HCT116 (cell line): ENCODE measurements around the gene C1QBP. TPM values are rescaled to one million over a fixed set of nuclear protein-coding genes. Genes with fewer than 3 reads are reported as not detected.

Source experiments
- ATAC-seq: fragments of 200-7000 bp; cut with Tn5 transposase; 2 replicates; pipeline ENCODE4 v1.9.1; 2020; ENCODE audit warnings: mild to moderate bottlenecking, moderate library complexity
- BruUV-seq: library from RNA; stranded (reverse); fragments of 400-500 nt; replicated peaks from 2 replicates; lab custom pipeline; 2021; lab: Mats Ljungman, UMichigan
- CTCF ChIA-PET: fragments of 300-600 bp; sonication (Branson Sonifier 250); formaldehyde crosslinking; loops from one replicate; lab custom pipeline; 2021; ENCODE audit warnings: antibody characterized with exemption; lab: Charles Lee
- POLR2A ChIA-PET: fragments of 300-600, 350-600 bp; sonication (Branson Sonifier 250); formaldehyde crosslinking; loops from one replicate; lab custom pipeline; 2021; ENCODE audit warnings: antibody characterized with exemption; lab: Charles Lee
- RAD21 ChIA-PET, 2 experiments: fragments of 300-600 bp; sonication (Branson Sonifier 250); formaldehyde crosslinking; loops; one replicate each; lab custom pipeline; 2023; ENCODE audit warnings: low total read pairs in 2 of 2; ENCODE audit not compliant: uncharacterized antibody in 2 of 2, unreplicated experiment in 2 of 2, low non-redundant PET in 1 of 2; lab: Charles Lee
- DNase-seq: peaks from one replicate; pipeline ENCODE4 v3.0.0-alpha.2; 2010; ENCODE audit warnings: low read depth, low spot score
- H2AFZ ChIP-seq: fragments of 200-600 bp; shearing (Covaris generic), sonication (generic); 2 replicates; pipeline ENCODE4 v1.6.1; 2017; ENCODE audit warnings: low read depth, mixed run types, mixed read lengths, antibody characterized with exemption, low read length; ENCODE audit not compliant: poor library complexity, severe bottlenecking
- H3K27ac ChIP-seq: 2 replicates; pipeline ENCODE4 v1.5.1; 2012; ENCODE audit warnings: low read depth, low read length
- H3K27me3 ChIP-seq: fragments of 200-600 bp; sonication (generic); 2 replicates; pipeline ENCODE4 v1.6.1; 2016; ENCODE audit warnings: mixed run types, low read length, mixed read lengths; ENCODE audit not compliant: insufficient read depth
- H3K36me3 ChIP-seq, 2 experiments: fragments of 200-500 bp in 1 of 2; fragments of 200-600 bp in 1 of 2; sonication (Bioruptor generic) in 1 of 2; sonication (generic) in 1 of 2; 2 replicates each; pipeline versions ENCODE4 v1.5.1 to v1.6.1; 2014 to 2016; ENCODE audit warnings: low read length in 2 of 2, inconsistent platforms in 1 of 2, mixed read lengths in 1 of 2, mixed run types in 1 of 2; ENCODE audit not compliant: insufficient read depth in 2 of 2, control insufficient read depth in 1 of 2
- H3K4me1 ChIP-seq, 2 experiments: fragments of 200-600 bp in 1 of 2; sonication (generic) in 1 of 2; 2 replicates each; pipeline versions ENCODE4 v1.5.1 to v1.6.1; 2012 to 2017; ENCODE audit warnings: low read length in 2 of 2, inconsistent platforms in 1 of 2, mild to moderate bottlenecking in 1 of 2, mixed read lengths in 1 of 2, mixed run types in 1 of 2, moderate library complexity in 1 of 2; ENCODE audit not compliant: insufficient read depth in 2 of 2, control insufficient read depth in 1 of 2
- H3K4me2 ChIP-seq: fragments of 200-600 bp; sonication (generic); 2 replicates; pipeline ENCODE4 v1.6.1; 2017; ENCODE audit warnings: mixed run types, low read length, mixed read lengths
- H3K4me3 ChIP-seq, 2 experiments: fragments of 200-600 bp in 1 of 2; sonication (generic) in 1 of 2; replicated peaks in 1 of 2; 2 replicates each; pipeline ENCODE4 v1.5.1; 2011 to 2016; ENCODE audit warnings: low read length in 2 of 2, control low read depth in 1 of 2, low read depth in 1 of 2, mild to moderate bottlenecking in 1 of 2, mixed read lengths in 1 of 2, mixed run types in 1 of 2
- H3K79me2 ChIP-seq: fragments of 200-600 bp; sonication (generic); 2 replicates; pipeline ENCODE4 v1.6.1; 2017; ENCODE audit warnings: mild to moderate bottlenecking, mixed run types, low read length, moderate library complexity, mixed read lengths; ENCODE audit not compliant: insufficient read depth
- H3K9ac ChIP-seq: fragments of 200-600 bp; sonication (generic); 2 replicates; pipeline ENCODE4 v1.6.1; 2016; ENCODE audit warnings: low read length, mixed read lengths
- H3K9me2 ChIP-seq: fragments of 200-600 bp; sonication (generic), shearing (Covaris generic); 2 replicates; pipeline ENCODE4 v1.6.1; 2017; ENCODE audit warnings: mixed run types, mild to moderate bottlenecking, moderate library complexity; ENCODE audit not compliant: insufficient read depth
- H3K9me3 ChIP-seq, 2 experiments: fragments of 200-500 bp in 1 of 2; fragments of 200-600 bp in 1 of 2; sonication (Bioruptor generic) in 1 of 2; sonication (generic) in 1 of 2; 2 replicates each; pipeline ENCODE4 v1.6.1; 2014 to 2017; ENCODE audit warnings: low read length in 2 of 2, mixed read lengths in 2 of 2, inconsistent platforms in 1 of 2, low read depth in 1 of 2, mild to moderate bottlenecking in 1 of 2, mixed run types in 1 of 2, moderate library complexity in 1 of 2; ENCODE audit not compliant: control insufficient read depth in 1 of 2, insufficient read depth in 1 of 2
- H4K20me1 ChIP-seq: fragments of 200-600 bp; sonication (generic), shearing (Covaris generic); 2 replicates; pipeline ENCODE4 v1.6.1; 2017; ENCODE audit warnings: mixed run types, mild to moderate bottlenecking, moderate library complexity; ENCODE audit not compliant: insufficient read depth
- ATF3 ChIP-seq: IDR thresholded peaks from 2 replicates; pipeline ENCODE4 v1.6.1; 2012
- CBX3 ChIP-seq: IDR thresholded peaks from 2 replicates; pipeline ENCODE4 v1.6.1; 2012; ENCODE audit warnings: low read depth
- CEBPB ChIP-seq: IDR thresholded peaks from 2 replicates; pipeline ENCODE4 v1.6.1; 2012; ENCODE audit warnings: low read depth
- EGR1 ChIP-seq: IDR thresholded peaks from 2 replicates; pipeline ENCODE4 v1.6.1; 2012; ENCODE audit warnings: low read depth
- ELF1 ChIP-seq: IDR thresholded peaks from 2 replicates; pipeline ENCODE4 v1.6.1; 2012; ENCODE audit warnings: low read depth, borderline replicate concordance
- EZH2 ChIP-seq: fragments of 200-600 bp; sonication (generic); IDR thresholded peaks from 2 replicates; pipeline ENCODE4 v1.6.1; 2017; ENCODE audit warnings: antibody characterized with exemption, mixed run types
- EZH2phosphoT487 ChIP-seq: fragments of 200-600 bp; IDR thresholded peaks from 2 replicates; pipeline ENCODE4 v1.6.1; 2018; ENCODE audit warnings: antibody characterized with exemption, borderline replicate concordance
- FOSL1 ChIP-seq: IDR thresholded peaks from 2 replicates; pipeline ENCODE4 v1.6.1; 2012; ENCODE audit warnings: low read depth
- JUND ChIP-seq: IDR thresholded peaks from 2 replicates; pipeline ENCODE4 v1.6.1; 2012
- POLR2A ChIP-seq: IDR thresholded peaks from 2 replicates; pipeline ENCODE4 v1.7.0; 2011; ENCODE audit warnings: borderline replicate concordance; ENCODE audit not compliant: insufficient read depth, insufficient read length; ENCODE audit errors: extremely low read depth
- POLR2AphosphoS5 ChIP-seq: IDR thresholded peaks from 2 replicates; pipeline ENCODE4 v1.6.1; 2011; ENCODE audit warnings: mild to moderate bottlenecking, low read depth, low read length, moderate library complexity
- RAD21 ChIP-seq: IDR thresholded peaks from 2 replicates; pipeline ENCODE4 v1.6.1; 2012; ENCODE audit warnings: low read depth, mild to moderate bottlenecking
- SP1 ChIP-seq: IDR thresholded peaks from 2 replicates; pipeline ENCODE4 v1.6.1; 2012; ENCODE audit warnings: low read depth
- SRF ChIP-seq: IDR thresholded peaks from 2 replicates; pipeline ENCODE4 v1.6.1; 2012; ENCODE audit warnings: low read depth
- TCF7L2 ChIP-seq: IDR thresholded peaks from 2 replicates; pipeline ENCODE4 v1.7.0; 2011; ENCODE audit warnings: borderline replicate concordance, inconsistent platforms; ENCODE audit not compliant: insufficient read depth, insufficient read length; ENCODE audit errors: extremely low read depth
- YY1 ChIP-seq: IDR thresholded peaks from 2 replicates; pipeline ENCODE4 v1.6.1; 2011; ENCODE audit warnings: low read length, low read depth, moderate library complexity, mild to moderate bottlenecking; ENCODE audit not compliant: insufficient replicate concordance; ENCODE audit errors: extremely low read depth
- ZBTB33 ChIP-seq: IDR thresholded peaks from 2 replicates; pipeline ENCODE4 v1.6.1; 2011; ENCODE audit warnings: mild to moderate bottlenecking, low read length, moderate library complexity; ENCODE audit not compliant: insufficient replicate concordance; ENCODE audit errors: extremely low read depth
- ZNF274 ChIP-seq: fragments of 200-500 bp; sonication (Bioruptor generic); IDR thresholded peaks from 2 replicates; pipeline ENCODE4 v1.6.1; 2014; ENCODE audit warnings: mild to moderate bottlenecking, low read depth, low read length, inconsistent platforms
- intact Hi-C: fragments of 100-400 bp; cut with micrococcal nuclease; formaldehyde crosslinking; loops from 2 replicates; pipeline ENCODE4 v1.10.0; 2022
- total RNA-seq: library from RNA; stranded (reverse); gene quantifications from one replicate; pipeline ENCODE4 v1.2.1, GENCODE V29; 2021; ENCODE audit not compliant: unreplicated experiment
- TF ChIP-seq, protein P1 (sequence below): IDR thresholded peaks from 2 replicates; pipeline ENCODE4 v1.6.1; 2012

Gene C1QBP
- total RNA-seq, 1 experiment from 2014 or later, result 524 TPM

GRCh38 chr17:5444209-5444608 is 5.3 kb upstream of the C1QBP start:
- no peak overlapping the region for H3K9ac ChIP-seq
- no peak overlapping the region for H3K4me2 ChIP-seq
- peaks cover 27% of the 10 kb centered on the region for H3K79me2 ChIP-seq
- H3K27ac ChIP-seq, result no peak overlapping the region
- peaks cover 4 to 8% of the 10 kb centered on the region in 2 experiments; a peak in 3 of 4 replicates for H3K4me1 ChIP-seq
- intact Hi-C loops, result no loop called here
- ATAC-seq, result no peak
- ChIA-PET RAD21 (no interaction called here), CTCF (no interaction called here), POLR2A (no interaction called here)
- H2AFZ ChIP-seq, result no peak overlapping the region
- BruUV-seq, result no TSS peak
- no peak overlapping the region for H3K4me3 ChIP-seq
- peaks cover 27 to 43% of the 10 kb centered on the region in 2 experiments for H3K36me3 ChIP-seq
- DNase-seq, result no peak
- no peaks in the 10 kb centered on the region for H4K20me1 ChIP-seq
- TF ChIP-seq TCF7L2 (no peak), ATF3 (no peak)
- no peaks in the 10 kb centered on the region for H3K9me3 ChIP-seq
- H3K27me3 ChIP-seq, result no peaks in the 10 kb centered on the region
- H3K9me2 ChIP-seq, result no peaks in the 10 kb centered on the region

DNA sequence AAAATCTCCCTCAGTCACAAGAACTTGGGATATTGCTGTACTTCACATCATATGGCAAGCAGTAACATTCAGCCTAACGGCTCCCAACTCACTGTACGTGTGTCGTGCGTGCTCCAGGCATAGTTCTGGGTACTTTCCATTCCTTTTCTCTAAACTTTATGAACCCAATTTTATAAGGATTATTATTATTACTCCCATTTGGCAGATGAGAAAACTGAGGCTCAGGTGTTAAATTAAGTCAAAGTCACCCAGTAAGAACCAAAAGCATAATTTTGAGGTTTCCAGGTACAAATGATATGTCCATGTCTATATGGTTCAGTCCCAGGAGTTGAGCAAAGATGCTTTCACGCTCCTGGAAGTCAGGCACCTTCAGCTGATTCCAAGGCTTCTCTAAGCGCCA is 4.8 kb upstream of the C1QBP start:
- no peak overlapping the region for H2AFZ ChIP-seq
- DNase-seq (no peak), ATAC-seq (no peak)
- RAD21 ChIA-PET, result no interaction called here
- H3K4me3 ChIP-seq, result no peak overlapping the region
- POLR2A ChIA-PET, result no interaction called here
- H3K4me1 ChIP-seq, result peaks cover 4 to 9% of the 10 kb centered on the region in 2 experiments; a peak in 3 of 4 replicates
- no TSS peak for BruUV-seq
- no peaks in the 10 kb centered on the region for H4K20me1 ChIP-seq
- H3K27ac ChIP-seq, result no peak overlapping the region
- no peak overlapping the region for H3K4me2 ChIP-seq
- H3K9me3 ChIP-seq, result no peaks in the 10 kb centered on the region
- TF ChIP-seq EGR1 (no peak), ZBTB33 (no peak), YY1 (no peak), FOSL1 (no peak), JUND (no peak), SP1 (no peak), ZNF274 (no peak), EZH2 (no peak), CEBPB (no peak), POLR2AphosphoS5 (no peak), ELF1 (no peak), RAD21 (no peak), POLR2A (no peak), SRF (no peak), EZH2phosphoT487 (no peak), CBX3 (no peak), TCF7L2 (no peak)
- TF ChIP-seq, protein P1, sequence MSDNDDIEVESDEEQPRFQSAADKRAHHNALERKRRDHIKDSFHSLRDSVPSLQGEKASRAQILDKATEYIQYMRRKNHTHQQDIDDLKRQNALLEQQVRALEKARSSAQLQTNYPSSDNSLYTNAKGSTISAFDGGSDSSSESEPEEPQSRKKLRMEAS, result no peak
- peaks cover 29% of the 10 kb centered on the region for H3K79me2 ChIP-seq
- H3K9me2 ChIP-seq, result no peaks in the 10 kb centered on the region
- H3K27me3 ChIP-seq, result no peaks in the 10 kb centered on the region
- H3K36me3 ChIP-seq, result peaks cover 27 to 41% of the 10 kb centered on the region in 2 experiments
- no peak overlapping the region for H3K9ac ChIP-seq
- intact Hi-C loops, result no loop called here
- CTCF ChIA-PET, result no interaction called here
